ENCODE data around the gene PIGC. TPM values are rescaled to one million over a fixed set of nuclear protein-coding genes. Genes with fewer than 3 reads are reported as not detected.

PIGC gene
- total and polyA plus RNA-seq, 8 donors: 9.5 to 18.5 (median 13.3) TPM

- TF ChIP-seq CTCF (IDR thresholded peaks at IDR 0.05): no peak
Measured at GRCh38 chr1:172450524-172450885, 6.6 kb upstream of the PIGC start.

GRCh38 chr1:172449585-172450523 is 6.0 kb upstream of the PIGC start:
- ATAC-seq: peak; percentile 82 to 87 (median 85)
- peak; percentile 59 to 87 (median 84) for TF ChIP-seq CTCF (IDR thresholded peaks at IDR 0.05)
- intact Hi-C loops (cut with DNase I): loop anchor here in 1 of 3 donors (5.0 kb wide), 1 partner anchor 267 kb away; no protein-coding TSS in a partner anchor
- Histone ChIP-seq H3K27ac (peak overlapping the region; percentile 12 to 76 (median 64)), H3K4me3 (no peak overlapping the region), H3K4me1 (peaks cover 20 to 52% (median 21%) of the 10 kb centered on the region in 3 donors), H3K9me3 (no peaks in the 10 kb centered on the region), H3K27me3 (no peaks in the 10 kb centered on the region), H3K36me3 (no peaks in the 10 kb centered on the region)
- WGBS, 2 donors: 34 to 37% methylated on average over 18 of the region's 18 CpGs
- FAIRE-seq: no peak
- DNase-seq: peak; percentile 53 to 71 (median 64)

More at GRCh38 chr1:172450524-172450885, 6.6 kb upstream of the PIGC start:
- H3K27ac ChIP-seq: peak overlapping the region; percentile 12 to 76 (median 64)
- DNase-seq: peak in 5 of 6 donors; percentile 38 to 66 (median 56)
- H3K4me1 ChIP-seq: peaks cover 20 to 52% (median 21%) of the 10 kb centered on the region in 3 donors
- peak; percentile 16 to 45 (median 33) for ATAC-seq
- intact Hi-C loops (cut with DNase I): loop anchor here in 1 of 3 donors (5.0 kb wide), 1 partner anchor 267 kb away; no protein-coding TSS in a partner anchor
- no peak for FAIRE-seq
- H3K4me3 ChIP-seq: no peak overlapping the region
- 14 to 19% methylated on average over 7 of the region's 7 CpGs for WGBS, 2 donors
- no peaks in the 10 kb centered on the region for H3K36me3 ChIP-seq
- H3K9me3 ChIP-seq: no peaks in the 10 kb centered on the region
- H3K27me3 ChIP-seq: no peaks in the 10 kb centered on the region

- FAIRE-seq (no peak), ATAC-seq (peak in 1 of 4 donors; percentile 15), DNase-seq (no peak)
- TF ChIP-seq CTCF (IDR thresholded peaks at IDR 0.05): no peak
- WGBS, 2 donors: 71 to 78% methylated on average over 6 of the region's 6 CpGs
- intact Hi-C loops (cut with DNase I): no loop called here
- peaks cover 20 to 44% (median 21%) of the 10 kb centered on the region in 3 donors for H3K4me1 ChIP-seq
- H3K4me3 ChIP-seq: no peak overlapping the region
- H3K36me3 ChIP-seq: no peaks in the 10 kb centered on the region
- H3K9me3 ChIP-seq: no peaks in the 10 kb centered on the region
- no peak overlapping the region for H3K27ac ChIP-seq
- H3K27me3 ChIP-seq: no peaks in the 10 kb centered on the region
Measured at GRCh38 chr1:172448995-172449584, 5.2 kb upstream of the PIGC start.

GRCh38 chr1:172447641-172448040 is 3.8 kb upstream of the PIGC start:
- FAIRE-seq (no peak), DNase-seq (no peak), ATAC-seq (no peak)
- WGBS, 2 donors: 64 to 68% methylated on average over 2 of the region's 2 CpGs
- Histone ChIP-seq H3K9me3 (no peaks in the 10 kb centered on the region), H3K4me3 (no peak overlapping the region), H3K27me3 (no peaks in the 10 kb centered on the region), H3K4me1 (peaks cover 15 to 35% (median 20%) of the 10 kb centered on the region in 3 donors), H3K36me3 (no peaks in the 10 kb centered on the region), H3K27ac (no peak overlapping the region)
- no peak for TF ChIP-seq CTCF (IDR thresholded peaks at IDR 0.05)
- intact Hi-C loops (cut with DNase I): no loop called here

Measured in pancreas (tissue), 10 donors.